B cell (primary cell): ENCODE results near the gene EXD3. TPM values are rescaled to one million over a fixed set of nuclear protein-coding genes. Genes with fewer than 3 reads are reported as not detected.

Experiments used
- ATAC-seq: fragments of 200-7000 bp; cut with Tn5 transposase; one replicate; pipeline ENCODE4 v1.10.0; 2021; ENCODE audit warnings: low read depth, mild to moderate bottlenecking, moderate number of reproducible peaks, moderate library complexity
- CTCF ChIA-PET: fragments of 350-600 bp; sonication (Branson Sonifier 250); formaldehyde crosslinking; loops from one replicate; lab custom pipeline; 2021; ENCODE audit warnings: antibody characterized with exemption, inconsistent platforms; lab: Charles Lee
- POLR2A ChIA-PET: fragments of 350-600 bp; sonication (Branson Sonifier 250); formaldehyde crosslinking; loops from one replicate; lab custom pipeline; 2021; ENCODE audit warnings: antibody characterized with exemption; lab: Charles Lee
- DNase-seq: peaks from one replicate; pipeline ENCODE4 v3.0.0; 2013
- H2AFZ ChIP-seq: 2 replicates; pipeline ENCODE4 v1.6.1; 2012; ENCODE audit warnings: mild to moderate bottlenecking, low read depth, low read length; ENCODE audit not compliant: insufficient read depth, poor library complexity, severe bottlenecking
- H3K27ac ChIP-seq, 2 donors: 1 replicate in 1 of 2; 2 replicates in 1 of 2; pipeline ENCODE4 v1.5.1; 2012 to 2013; ENCODE audit warnings: low read length in 2 of 2, mild to moderate bottlenecking in 2 of 2, moderate library complexity in 1 of 2
- H3K27me3 ChIP-seq, 4 experiments: fragments of 200-600 bp in 1 of 4; sonication (generic) in 1 of 4; replicated peaks in 1 of 4; 1 replicate in 2 of 4; 2 replicates in 2 of 4; pipeline versions ENCODE4 v1.6.1 to v1.7.0; 2013 to 2016; ENCODE audit warnings: low read length in 3 of 4, mild to moderate bottlenecking in 2 of 4, mixed read lengths in 1 of 4, moderate library complexity in 1 of 4; ENCODE audit not compliant: insufficient read depth in 4 of 4, control insufficient read depth in 3 of 4; ENCODE audit errors: control extremely low read depth in 1 of 4
- H3K36me3 ChIP-seq, 2 experiments: replicated peaks in 1 of 2; 1 replicate in 1 of 2; 2 replicates in 1 of 2; pipeline versions ENCODE4 v1.6.1 to v1.7.1; 2013; ENCODE audit warnings: low read length in 1 of 2; ENCODE audit not compliant: insufficient read depth in 2 of 2, control insufficient read depth in 1 of 2; ENCODE audit errors: control extremely low read depth in 1 of 2, extremely low read depth in 1 of 2
- H3K4me1 ChIP-seq, 2 donors: fragments of 200-600 bp in 1 of 2; sonication (generic) in 1 of 2; 1 replicate in 1 of 2; 2 replicates in 1 of 2; pipeline versions ENCODE4 v1.5.1 to v1.6.1; 2013 to 2017; ENCODE audit warnings: low read length in 2 of 2; ENCODE audit not compliant: control insufficient read depth in 2 of 2, insufficient read depth in 2 of 2
- H3K4me2 ChIP-seq: replicated peaks from 2 replicates; pipeline ENCODE3; 2012; ENCODE audit warnings: mild to moderate bottlenecking, low read depth, low read length; ENCODE audit not compliant: poor library complexity, severe bottlenecking
- H3K4me3 ChIP-seq, 5 experiments: fragments of 200-600 bp in 1 of 5; sonication (generic) in 1 of 5; 1 replicate in 3 of 5; 2 replicates in 2 of 5; pipeline versions ENCODE4 v1.5.1 to v1.7.0; 2011 to 2016; ENCODE audit warnings: low read length in 4 of 5, mild to moderate bottlenecking in 4 of 5, low read depth in 2 of 5, control low read depth in 1 of 5, moderate library complexity in 1 of 5; ENCODE audit not compliant: insufficient read depth in 1 of 5; ENCODE audit errors: control extremely low read depth in 1 of 5, extremely low read depth in 1 of 5
- H3K79me2 ChIP-seq: fragments of 200-600 bp; sonication (generic); one replicate; pipeline ENCODE4 v1.6.0; 2016; ENCODE audit warnings: low read length; ENCODE audit not compliant: control insufficient read depth, insufficient read depth
- H3K9ac ChIP-seq: fragments of 200-600 bp; sonication (generic); 2 replicates; pipeline ENCODE4 v1.6.1; 2017; ENCODE audit warnings: mild to moderate bottlenecking, low read length, moderate library complexity
- H3K9me3 ChIP-seq, 3 donors: one replicate each; pipeline versions ENCODE4 v1.6.1 to v1.7.1; 2013; ENCODE audit warnings: low read length in 2 of 3; ENCODE audit not compliant: control insufficient read depth in 2 of 3, insufficient read depth in 1 of 3; ENCODE audit errors: control extremely low read depth in 1 of 3
- H4K20me1 ChIP-seq: 2 replicates; pipeline ENCODE4 v1.6.0; 2012; ENCODE audit warnings: mild to moderate bottlenecking, low read length; ENCODE audit not compliant: insufficient read depth, control insufficient read depth, poor library complexity, severe bottlenecking
- H3K27ac Mint-ChIP-seq: one replicate; pipeline ENCODE4 v1.8.0; 2021; ENCODE audit warnings: mixed read lengths
- H3K27me3 Mint-ChIP-seq: one replicate; pipeline ENCODE4 v1.8.0; 2021; ENCODE audit warnings: mixed read lengths
- H3K4me1 Mint-ChIP-seq: one replicate; pipeline ENCODE4 v1.8.0; 2021; ENCODE audit warnings: mixed read lengths
- H3K4me3 Mint-ChIP-seq: one replicate; pipeline ENCODE4 v1.8.0; 2021; ENCODE audit warnings: mixed read lengths
- H3K9me3 Mint-ChIP-seq: one replicate; pipeline ENCODE4 v1.8.0; 2022; ENCODE audit warnings: mixed read lengths; ENCODE audit not compliant: insufficient read depth
- EZH2 ChIP-seq: IDR thresholded peaks from 2 replicates; pipeline ENCODE4 v1.6.1; 2012; ENCODE audit warnings: borderline replicate concordance, low read depth, mild to moderate bottlenecking, moderate library complexity, low read length; ENCODE audit not compliant: insufficient read depth, poor library complexity, severe bottlenecking
- WGBS: methylation state at CpG from one replicate; pipeline ENCODE4 v1.1.5; 2013; ENCODE audit warnings: missing lambda C conversion rate; ENCODE audit not compliant: insufficient coverage; 5-methylcytosine and 5-hydroxymethylcytosine counted together
- intact Hi-C: fragments of 100-400 bp; cut with micrococcal nuclease; formaldehyde crosslinking; loops from one replicate; pipeline ENCODE4 v1.10.0; 2022
- polyA plus RNA-seq: library from polyadenylated mRNA; depleted of rRNA; stranded (reverse); fragments of >200 nt; gene quantifications from 2 replicates; pipeline ENCODE4 v1.2.3, GENCODE V29; 2012
- total RNA-seq, 2 donors: library from RNA; stranded (reverse); fragments of 120-200 nt in 1 of 2; gene quantifications; 1 replicate in 1 of 2; 2 replicates in 1 of 2; pipeline versions ENCODE4 v1.2.3 to v1.2.4, GENCODE V29; 2013 to 2022
- TF ChIP-seq, protein P1 (sequence below): fragments of 200-600 bp; IDR thresholded peaks from one replicate; pipeline ENCODE4 v1.8.0; 2022; ENCODE audit warnings: antibody characterized with exemption, mild to moderate bottlenecking

The EXD3 gene
- total and polyA plus RNA-seq, 2 donors (not counting 1 experiment from before 2014, with no cell fraction given), result 22.5 to 23.7 TPM

DNA sequence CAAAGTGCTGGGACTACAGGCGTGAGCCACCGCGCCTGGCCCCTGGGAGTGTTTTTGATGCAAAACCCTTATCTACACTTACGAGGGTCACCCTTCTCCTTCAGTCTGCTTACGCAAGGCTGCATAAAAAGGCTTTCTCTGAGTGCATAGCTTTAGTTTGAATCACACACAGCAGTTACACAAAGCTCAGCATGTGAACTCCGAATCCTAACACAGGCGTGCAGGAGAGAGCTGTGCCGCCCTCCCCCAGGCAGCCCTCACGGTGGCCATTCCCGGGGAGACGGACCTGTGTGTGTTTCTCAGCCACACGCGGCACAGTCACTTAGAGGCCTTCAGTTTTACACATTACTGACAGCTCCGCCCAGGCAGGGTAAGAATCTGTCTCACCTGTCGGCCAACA lies 26.7 kb downstream of the EXD3 start:
- H3K27ac ChIP-seq, result no peak overlapping the region

DNA sequence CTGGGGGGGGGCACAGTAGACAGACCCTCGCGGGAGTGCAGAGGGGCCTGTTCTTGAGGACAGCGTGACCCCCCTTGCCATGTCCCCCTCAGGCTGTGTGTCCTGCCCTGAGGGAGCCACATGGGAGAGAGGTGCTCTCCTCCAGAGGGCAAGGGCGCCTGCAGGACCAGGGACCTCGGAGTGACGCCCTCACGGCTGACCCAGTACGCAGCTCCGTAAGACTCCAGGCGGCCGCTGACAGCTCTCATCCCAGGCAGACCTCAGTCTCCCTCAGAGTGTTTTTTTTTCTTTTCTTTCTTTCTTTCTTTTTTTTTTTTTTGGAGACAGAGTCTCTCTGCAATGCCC lies 27.3 kb downstream of the EXD3 start:
- H3K9ac ChIP-seq, result no peak overlapping the region
- H3K4me3 ChIP-seq, result no peak overlapping the region
- H3K9me3 ChIP-seq, result peaks cover 0 to 23% (median 0%) of the 10 kb centered on the region in 3 donors
- H3K4me2 ChIP-seq, result no peak overlapping the region
- no peak overlapping the region for H3K27ac ChIP-seq
- no peaks in the 10 kb centered on the region for H3K36me3 ChIP-seq
- H3K79me2 ChIP-seq, result no peaks in the 10 kb centered on the region
- H3K27me3 ChIP-seq, result no peaks in the 10 kb centered on the region
- 99% methylated on average over 11 of the region's 11 CpGs for WGBS
- POLR2A ChIA-PET, result no interaction called here
- H2AFZ ChIP-seq, result no peak overlapping the region
- H4K20me1 ChIP-seq, result peaks cover 4% of the 10 kb centered on the region
- Mint-ChIP-seq H3K27ac (no peak overlapping the region), H3K27me3 (no peaks in the 10 kb centered on the region), H3K4me3 (no peak overlapping the region), H3K9me3 (no peaks in the 10 kb centered on the region), H3K4me1 (peaks cover 17% of the 10 kb centered on the region)
- TF ChIP-seq EZH2, result no peak
- TF ChIP-seq, protein P1, sequence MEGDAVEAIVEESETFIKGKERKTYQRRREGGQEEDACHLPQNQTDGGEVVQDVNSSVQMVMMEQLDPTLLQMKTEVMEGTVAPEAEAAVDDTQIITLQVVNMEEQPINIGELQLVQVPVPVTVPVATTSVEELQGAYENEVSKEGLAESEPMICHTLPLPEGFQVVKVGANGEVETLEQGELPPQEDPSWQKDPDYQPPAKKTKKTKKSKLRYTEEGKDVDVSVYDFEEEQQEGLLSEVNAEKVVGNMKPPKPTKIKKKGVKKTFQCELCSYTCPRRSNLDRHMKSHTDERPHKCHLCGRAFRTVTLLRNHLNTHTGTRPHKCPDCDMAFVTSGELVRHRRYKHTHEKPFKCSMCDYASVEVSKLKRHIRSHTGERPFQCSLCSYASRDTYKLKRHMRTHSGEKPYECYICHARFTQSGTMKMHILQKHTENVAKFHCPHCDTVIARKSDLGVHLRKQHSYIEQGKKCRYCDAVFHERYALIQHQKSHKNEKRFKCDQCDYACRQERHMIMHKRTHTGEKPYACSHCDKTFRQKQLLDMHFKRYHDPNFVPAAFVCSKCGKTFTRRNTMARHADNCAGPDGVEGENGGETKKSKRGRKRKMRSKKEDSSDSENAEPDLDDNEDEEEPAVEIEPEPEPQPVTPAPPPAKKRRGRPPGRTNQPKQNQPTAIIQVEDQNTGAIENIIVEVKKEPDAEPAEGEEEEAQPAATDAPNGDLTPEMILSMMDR, result no peak
- DNase-seq (no peak), ATAC-seq (no peak)
- peaks cover 10 to 12% of the 10 kb centered on the region in 2 donors for H3K4me1 ChIP-seq
- CTCF ChIA-PET, result no interaction called here
- intact Hi-C loops, result no loop called here

More for the DNA sequence above, 26.7 kb downstream of the EXD3 start:
- WGBS, result 93% methylated on average over 13 of the region's 15 CpGs
- Histone ChIP-seq H3K4me3 (no peak overlapping the region), H3K27me3 (no peaks in the 10 kb centered on the region), H3K4me1 (peaks cover 9 to 17% of the 10 kb centered on the region in 2 donors), H4K20me1 (peaks cover 4% of the 10 kb centered on the region), H3K9me3 (peaks cover 0 to 24% (median 0%) of the 10 kb centered on the region in 3 donors), H3K9ac (no peak overlapping the region), H2AFZ (no peak overlapping the region), H3K4me2 (no peak overlapping the region), H3K79me2 (no peaks in the 10 kb centered on the region), H3K36me3 (no peaks in the 10 kb centered on the region)
- Mint-ChIP-seq H3K4me3 (no peak overlapping the region), H3K4me1 (peaks cover 17% of the 10 kb centered on the region), H3K27ac (no peak overlapping the region), H3K27me3 (no peaks in the 10 kb centered on the region), H3K9me3 (no peaks in the 10 kb centered on the region)
- intact Hi-C loops, result no loop called here
- TF ChIP-seq EZH2, result no peak
- TF ChIP-seq, protein P1, result no peak
- ChIA-PET POLR2A (no interaction called here), CTCF (no interaction called here)
- DNase-seq (no peak), ATAC-seq (no peak)
